Measurements from ENCODE around the gene NLGN3.
"Not testable (repeated sequence)": the region's sequence is repeated elsewhere in the genome, so short reads cannot be mapped to it uniquely, and the experiment has no call there.

Gene NLGN3

GRCh38 chrX:71173440-71173839 is 28.8 kb downstream of the NLGN3 start:
- no peak for DNase-seq

GRCh38 chrX:71174795-71175194 is 30.2 kb downstream of the NLGN3 start:
- no peak for DNase-seq

- no peak for DNase-seq
Observed at GRCh38 chrX:71175531-71175930, 30.9 kb downstream of the NLGN3 start.

GRCh38 chrX:71177327-71177726 is 32.7 kb downstream of the NLGN3 start:
- DNase-seq, result no peak

GRCh38 chrX:71178908-71179307 is 34.3 kb downstream of the NLGN3 start:
- DNase-seq, result peak; percentile 8

- not testable (repeated sequence) for DNase-seq
Observed at GRCh38 chrX:71180579-71181265, 36.1 kb downstream of the NLGN3 start.

GRCh38 chrX:71181558-71181909 is 36.9 kb downstream of the NLGN3 start:
- DNase-seq, result no peak

- peak; percentile 89 for DNase-seq
Observed at GRCh38 chrX:71181910-71182799, 37.5 kb downstream of the NLGN3 start.

- DNase-seq, result no peak
Observed at GRCh38 chrX:71182871-71183270, 38.2 kb downstream of the NLGN3 start.

- no peak for DNase-seq
Observed at GRCh38 chrX:71183341-71183740, 38.7 kb downstream of the NLGN3 start.

GRCh38 chrX:71184092-71184491 is 39.5 kb downstream of the NLGN3 start:
- no peak for DNase-seq

- DNase-seq, result peak; percentile 8
Observed at GRCh38 chrX:71184803-71185495, 40.3 kb downstream of the NLGN3 start.

- DNase-seq, result no peak
Observed at GRCh38 chrX:71191248-71191647, 46.6 kb downstream of the NLGN3 start.

- no peak for DNase-seq
Observed at GRCh38 chrX:71195964-71196649, 51.5 kb downstream of the NLGN3 start.

- DNase-seq, result no peak
Observed at GRCh38 chrX:71198066-71198465, 53.4 kb downstream of the NLGN3 start.

GRCh38 chrX:71199252-71200008 is 54.8 kb downstream of the NLGN3 start:
- no peak for DNase-seq

GRCh38 chrX:71210816-71211215 is 66.2 kb downstream of the NLGN3 start:
- DNase-seq, result no peak

GRCh38 chrX:71212536-71212935 is 67.9 kb downstream of the NLGN3 start:
- no peak for DNase-seq

GRCh38 chrX:71214152-71214551 is 69.5 kb downstream of the NLGN3 start:
- DNase-seq, result no peak

- DNase-seq, result no peak
Observed at GRCh38 chrX:71214604-71215337, 70.1 kb downstream of the NLGN3 start.

GRCh38 chrX:71215338-71215912 is 70.8 kb downstream of the NLGN3 start:
- DNase-seq, result no peak
